KMS-11 (cell line): ENCODE data around the gene KISS1R.

Source experiments
- H2AFZ ChIP-seq: fragments of 200-600 bp; sonication (generic); 2 replicates; pipeline ENCODE4 v1.6.1; 2016; ENCODE audit warnings: antibody characterized with exemption, mixed run types, low read depth
- H3K27ac ChIP-seq: fragments of 200-600 bp; sonication (generic); 2 replicates; pipeline ENCODE4 v1.6.1; 2016; ENCODE audit warnings: mild to moderate bottlenecking, mixed run types
- H3K27me3 ChIP-seq: fragments of 200-600 bp; sonication (generic); 2 replicates; pipeline ENCODE4 v1.6.1; 2017; ENCODE audit warnings: mild to moderate bottlenecking, low read depth, mixed run types, moderate library complexity; ENCODE audit not compliant: insufficient read depth
- H3K36me3 ChIP-seq: fragments of 200-600 bp; sonication (generic); 2 replicates; pipeline ENCODE4 v1.6.1; 2017; ENCODE audit warnings: mild to moderate bottlenecking, mixed run types; ENCODE audit not compliant: insufficient read depth
- H3K4me1 ChIP-seq: fragments of 200-600 bp; sonication (generic); 2 replicates; pipeline ENCODE4 v1.6.1; 2016; ENCODE audit warnings: mild to moderate bottlenecking, low read depth, mixed run types; ENCODE audit not compliant: poor library complexity, severe bottlenecking
- H3K4me2 ChIP-seq: fragments of 200-600 bp; sonication (generic); 2 replicates; pipeline ENCODE4 v1.7.0; 2016; ENCODE audit warnings: mild to moderate bottlenecking, mixed run types
- H3K4me3 ChIP-seq: fragments of 200-600 bp; sonication (generic); IDR thresholded peaks from 2 replicates; pipeline ENCODE4 v1.6.1; 2017; ENCODE audit warnings: low read depth, low read length, mixed read lengths; ENCODE audit not compliant: insufficient read depth
- H3K79me2 ChIP-seq: fragments of 200-600 bp; sonication (generic); 2 replicates; pipeline ENCODE4 v1.6.1; 2016; ENCODE audit warnings: low read depth, mixed run types; ENCODE audit not compliant: insufficient read depth
- H3K9ac ChIP-seq: fragments of 200-600 bp; sonication (generic); 2 replicates; pipeline ENCODE4 v1.6.1; 2016; ENCODE audit warnings: mild to moderate bottlenecking, mixed run types
- H4K20me1 ChIP-seq: fragments of 200-600 bp; sonication (generic); 2 replicates; pipeline ENCODE4 v1.6.1; 2016; ENCODE audit warnings: mild to moderate bottlenecking, mixed run types; ENCODE audit not compliant: insufficient read depth
- TF ChIP-seq, protein P1 (sequence below): fragments of 200-600 bp; sonication (generic); conservative IDR thresholded peaks from 2 replicates; pipeline ENCODE4 v1.6.1; 2017; ENCODE audit warnings: low read depth, mild to moderate bottlenecking, antibody characterized with exemption, low read length, moderate library complexity, mixed read lengths

The KISS1R gene

GRCh38 chr19:962683-963400 lies 45.7 kb downstream of the KISS1R start:
- no peaks in the 10 kb centered on the region; the same call in 1 of the 2 replicates for H3K36me3 ChIP-seq
- TF ChIP-seq, protein P1, sequence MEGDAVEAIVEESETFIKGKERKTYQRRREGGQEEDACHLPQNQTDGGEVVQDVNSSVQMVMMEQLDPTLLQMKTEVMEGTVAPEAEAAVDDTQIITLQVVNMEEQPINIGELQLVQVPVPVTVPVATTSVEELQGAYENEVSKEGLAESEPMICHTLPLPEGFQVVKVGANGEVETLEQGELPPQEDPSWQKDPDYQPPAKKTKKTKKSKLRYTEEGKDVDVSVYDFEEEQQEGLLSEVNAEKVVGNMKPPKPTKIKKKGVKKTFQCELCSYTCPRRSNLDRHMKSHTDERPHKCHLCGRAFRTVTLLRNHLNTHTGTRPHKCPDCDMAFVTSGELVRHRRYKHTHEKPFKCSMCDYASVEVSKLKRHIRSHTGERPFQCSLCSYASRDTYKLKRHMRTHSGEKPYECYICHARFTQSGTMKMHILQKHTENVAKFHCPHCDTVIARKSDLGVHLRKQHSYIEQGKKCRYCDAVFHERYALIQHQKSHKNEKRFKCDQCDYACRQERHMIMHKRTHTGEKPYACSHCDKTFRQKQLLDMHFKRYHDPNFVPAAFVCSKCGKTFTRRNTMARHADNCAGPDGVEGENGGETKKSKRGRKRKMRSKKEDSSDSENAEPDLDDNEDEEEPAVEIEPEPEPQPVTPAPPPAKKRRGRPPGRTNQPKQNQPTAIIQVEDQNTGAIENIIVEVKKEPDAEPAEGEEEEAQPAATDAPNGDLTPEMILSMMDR, result no peak
- H2AFZ ChIP-seq, result no peak overlapping the region
- H3K4me2 ChIP-seq, result no peak overlapping the region
- H3K4me1 ChIP-seq, result no peaks in the 10 kb centered on the region
- H3K79me2 ChIP-seq, result no peaks in the 10 kb centered on the region
- H4K20me1 ChIP-seq, result no peaks in the 10 kb centered on the region
- no peak overlapping the region for H3K27ac ChIP-seq
- H3K4me3 ChIP-seq, result no peak overlapping the region
- H3K9ac ChIP-seq, result no peak overlapping the region
- H3K27me3 ChIP-seq, result no peaks in the 10 kb centered on the region

GRCh38 chr19:963486-963951 lies 46.4 kb downstream of the KISS1R start:
- TF ChIP-seq, protein P1, result no peak
- Histone ChIP-seq H3K4me2 (no peak overlapping the region), H4K20me1 (no peaks in the 10 kb centered on the region), H2AFZ (no peak overlapping the region), H3K79me2 (no peaks in the 10 kb centered on the region), H3K9ac (no peak overlapping the region), H3K4me1 (no peaks in the 10 kb centered on the region), H3K27me3 (no peaks in the 10 kb centered on the region), H3K36me3 (peaks cover 2% of the 10 kb centered on the region; the same call in 1 of the 2 replicates), H3K27ac (no peak overlapping the region), H3K4me3 (no peak overlapping the region)

DNA sequence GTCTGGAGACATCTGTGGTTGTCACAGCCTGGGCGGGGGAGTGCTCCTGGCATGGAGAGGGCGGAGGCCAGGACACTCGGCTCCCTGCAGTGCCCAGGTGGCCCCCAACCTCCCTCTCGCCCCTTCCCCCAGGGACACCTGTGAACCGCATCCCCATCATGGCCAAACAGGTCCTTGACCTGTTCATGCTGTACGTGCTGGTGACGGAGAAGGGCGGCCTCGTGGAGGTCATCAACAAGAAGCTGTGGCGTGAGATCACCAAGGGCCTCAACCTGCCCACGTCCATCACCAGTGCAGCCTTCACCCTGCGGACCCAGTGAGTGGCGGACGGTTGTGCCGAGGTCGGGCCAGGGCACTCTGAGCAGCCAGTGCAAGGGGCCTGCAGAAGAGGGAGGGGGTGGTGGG lies 47.0 kb downstream of the KISS1R start:
- no peaks in the 10 kb centered on the region for H3K4me1 ChIP-seq
- no peak overlapping the region for H3K4me3 ChIP-seq
- H3K4me2 ChIP-seq, result no peak overlapping the region
- TF ChIP-seq, protein P1, result no peak
- H3K79me2 ChIP-seq, result no peaks in the 10 kb centered on the region
- no peaks in the 10 kb centered on the region for H4K20me1 ChIP-seq
- H3K27me3 ChIP-seq, result no peaks in the 10 kb centered on the region
- no peak overlapping the region for H3K9ac ChIP-seq
- peaks cover 4% of the 10 kb centered on the region; the same call in 1 of the 2 replicates for H3K36me3 ChIP-seq
- no peak overlapping the region for H3K27ac ChIP-seq
- no peak overlapping the region for H2AFZ ChIP-seq

DNA sequence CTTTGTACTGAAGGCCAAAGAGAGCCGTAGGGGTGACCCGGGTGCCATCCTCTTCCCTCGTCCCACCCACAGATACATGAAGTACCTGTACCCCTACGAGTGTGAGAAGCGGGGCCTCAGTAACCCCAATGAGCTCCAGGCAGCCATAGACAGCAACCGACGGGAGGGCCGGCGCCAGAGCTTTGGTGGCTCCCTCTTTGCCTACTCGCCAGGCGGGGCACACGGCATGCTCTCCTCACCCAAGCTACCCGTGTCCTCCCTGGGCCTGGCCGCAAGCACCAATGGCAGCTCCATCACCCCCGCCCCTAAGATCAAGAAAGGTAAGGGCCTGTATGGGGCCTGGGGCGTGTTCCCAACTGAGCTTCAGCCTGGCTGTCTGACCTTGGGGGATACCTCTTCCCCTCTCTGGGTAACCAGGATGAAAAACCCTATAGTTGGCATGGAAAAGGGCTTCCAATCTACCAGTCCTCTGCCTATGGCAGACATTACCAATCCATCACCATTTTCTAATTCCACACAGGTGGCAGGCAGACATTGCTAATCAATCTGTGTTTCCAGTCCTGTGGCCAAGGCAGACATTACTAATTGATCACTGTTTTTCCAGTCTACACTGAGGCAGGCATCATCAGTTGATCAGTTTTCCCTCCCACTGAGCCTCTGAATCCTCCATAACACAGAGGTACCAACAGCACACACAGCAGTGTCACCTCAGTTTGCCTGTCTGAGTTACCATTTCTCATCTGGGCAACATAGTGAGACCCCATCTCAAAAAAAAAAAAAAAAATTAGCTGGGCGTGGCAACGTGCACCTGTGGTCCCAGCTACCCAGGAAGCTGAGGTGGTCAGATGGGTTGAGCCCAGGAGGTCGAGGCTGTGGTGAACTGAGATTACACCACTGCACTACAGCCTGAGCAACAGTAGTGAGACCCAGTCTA lies 47.9 kb downstream of the KISS1R start:
- no peak overlapping the region for H3K4me2 ChIP-seq
- no peaks in the 10 kb centered on the region for H3K79me2 ChIP-seq
- TF ChIP-seq, protein P1, result no peak
- H3K36me3 ChIP-seq, result peaks cover 4% of the 10 kb centered on the region; the same call in 1 of the 2 replicates
- no peaks in the 10 kb centered on the region for H3K27me3 ChIP-seq
- no peak overlapping the region for H2AFZ ChIP-seq
- no peak overlapping the region for H3K9ac ChIP-seq
- H4K20me1 ChIP-seq, result no peaks in the 10 kb centered on the region
- no peaks in the 10 kb centered on the region for H3K4me1 ChIP-seq
- H3K27ac ChIP-seq, result no peak overlapping the region
- no peak overlapping the region for H3K4me3 ChIP-seq
